ENCODE data around the gene M6PR.

Gene M6PR

GRCh38 chr12:8960176-8960575 lies 10.7 kb upstream of the M6PR start:
- H3K9ac ChIP-seq (ENCODE audit: low read depth, low read length), result no peak overlapping the region
- no peaks in the 10 kb centered on the region for H3K9me3 ChIP-seq (ENCODE audit: control insufficient read depth, insufficient read depth, low read length)
- H3K36me3 ChIP-seq (ENCODE audit: insufficient read depth, low read length), result no peaks in the 10 kb centered on the region
- no peaks in the 10 kb centered on the region for H3K4me1 ChIP-seq (ENCODE audit: insufficient read depth, low read length)

- Histone ChIP-seq H3K9ac (ENCODE audit: low read depth, low read length) (no peak overlapping the region), H3K36me3 (ENCODE audit: insufficient read depth, low read length) (no peaks in the 10 kb centered on the region), H3K4me1 (ENCODE audit: insufficient read depth, low read length) (no peaks in the 10 kb centered on the region), H3K9me3 (ENCODE audit: control insufficient read depth, insufficient read depth, low read length) (no peaks in the 10 kb centered on the region)
These were observed 8.6 kb upstream of the M6PR start for GRCh38 chr12:8958066-8958465.

- Histone ChIP-seq H3K4me1 (ENCODE audit: insufficient read depth, low read length) (no peaks in the 10 kb centered on the region), H3K9me3 (ENCODE audit: control insufficient read depth, insufficient read depth, low read length) (no peaks in the 10 kb centered on the region), H3K36me3 (ENCODE audit: insufficient read depth, low read length) (no peaks in the 10 kb centered on the region), H3K9ac (ENCODE audit: low read depth, low read length) (no peak overlapping the region)
These were observed 8.1 kb upstream of the M6PR start for GRCh38 chr12:8957561-8957960.

- Histone ChIP-seq H3K9ac (ENCODE audit: low read depth, low read length) (no peak overlapping the region), H3K9me3 (ENCODE audit: control insufficient read depth, insufficient read depth, low read length) (no peaks in the 10 kb centered on the region), H3K36me3 (ENCODE audit: insufficient read depth, low read length) (no peaks in the 10 kb centered on the region), H3K4me1 (ENCODE audit: insufficient read depth, low read length) (no peaks in the 10 kb centered on the region)
These were observed 7.3 kb upstream of the M6PR start for GRCh38 chr12:8956772-8957171.

- H3K4me1 ChIP-seq (ENCODE audit: insufficient read depth, low read length), result no peaks in the 10 kb centered on the region
- no peaks in the 10 kb centered on the region for H3K9me3 ChIP-seq (ENCODE audit: control insufficient read depth, insufficient read depth, low read length)
- no peaks in the 10 kb centered on the region for H3K36me3 ChIP-seq (ENCODE audit: insufficient read depth, low read length)
- H3K9ac ChIP-seq (ENCODE audit: low read depth, low read length), result no peak overlapping the region
These were observed 6.6 kb upstream of the M6PR start for GRCh38 chr12:8956073-8956472.

- H3K9me3 ChIP-seq (ENCODE audit: control insufficient read depth, insufficient read depth, low read length), result no peaks in the 10 kb centered on the region
- no peaks in the 10 kb centered on the region for H3K36me3 ChIP-seq (ENCODE audit: insufficient read depth, low read length)
- no peak overlapping the region for H3K9ac ChIP-seq (ENCODE audit: low read depth, low read length)
- no peaks in the 10 kb centered on the region for H3K4me1 ChIP-seq (ENCODE audit: insufficient read depth, low read length)
These were observed 4.4 kb upstream of the M6PR start for GRCh38 chr12:8953773-8954402.

GRCh38 chr12:8951744-8952143 lies 2.3 kb upstream of the M6PR start:
- Histone ChIP-seq H3K9me3 (ENCODE audit: control insufficient read depth, insufficient read depth, low read length) (no peaks in the 10 kb centered on the region), H3K4me1 (ENCODE audit: insufficient read depth, low read length) (no peaks in the 10 kb centered on the region), H3K9ac (ENCODE audit: low read depth, low read length) (no peak overlapping the region), H3K36me3 (ENCODE audit: insufficient read depth, low read length) (no peaks in the 10 kb centered on the region; the same call in 1 of the 2 replicates)

- Histone ChIP-seq H3K9ac (ENCODE audit: low read depth, low read length) (peak overlapping the region; percentile 90), H3K36me3 (ENCODE audit: insufficient read depth, low read length) (peaks cover 2% of the 10 kb centered on the region; the same call in 1 of the 2 replicates), H3K9me3 (ENCODE audit: control insufficient read depth, insufficient read depth, low read length) (no peaks in the 10 kb centered on the region), H3K4me1 (ENCODE audit: insufficient read depth, low read length) (no peaks in the 10 kb centered on the region)
These were observed 1.4 kb upstream of the M6PR start for GRCh38 chr12:8950702-8951478.

- no peaks in the 10 kb centered on the region for H3K9me3 ChIP-seq (ENCODE audit: control insufficient read depth, insufficient read depth, low read length)
- H3K36me3 ChIP-seq (ENCODE audit: insufficient read depth, low read length), result peaks cover 9% of the 10 kb centered on the region
- no peaks in the 10 kb centered on the region for H3K4me1 ChIP-seq (ENCODE audit: insufficient read depth, low read length)
- peak overlapping the region; percentile 90 for H3K9ac ChIP-seq (ENCODE audit: low read depth, low read length)
These were observed 729 bp upstream of the M6PR start for GRCh38 chr12:8950221-8950527.

GRCh38 chr12:8948701-8949341 lies 624 bp downstream of the M6PR start:
- no peaks in the 10 kb centered on the region for H3K4me1 ChIP-seq (ENCODE audit: insufficient read depth, low read length)
- H3K9ac ChIP-seq (ENCODE audit: low read depth, low read length), result peak overlapping the region; percentile 90
- H3K9me3 ChIP-seq (ENCODE audit: control insufficient read depth, insufficient read depth, low read length), result no peaks in the 10 kb centered on the region
- peaks cover 11% of the 10 kb centered on the region for H3K36me3 ChIP-seq (ENCODE audit: insufficient read depth, low read length)

- Histone ChIP-seq H3K9ac (ENCODE audit: low read depth, low read length) (no peak overlapping the region), H3K9me3 (ENCODE audit: control insufficient read depth, insufficient read depth, low read length) (no peaks in the 10 kb centered on the region), H3K4me1 (ENCODE audit: insufficient read depth, low read length) (no peaks in the 10 kb centered on the region), H3K36me3 (ENCODE audit: insufficient read depth, low read length) (peaks cover 18% of the 10 kb centered on the region)
These were observed 1.7 kb downstream of the M6PR start for GRCh38 chr12:8947737-8948136.

GRCh38 chr12:8946733-8947132 lies 2.7 kb downstream of the M6PR start:
- Histone ChIP-seq H3K36me3 (ENCODE audit: insufficient read depth, low read length) (peaks cover 27% of the 10 kb centered on the region), H3K4me1 (ENCODE audit: insufficient read depth, low read length) (no peaks in the 10 kb centered on the region), H3K9me3 (ENCODE audit: control insufficient read depth, insufficient read depth, low read length) (no peaks in the 10 kb centered on the region), H3K9ac (ENCODE audit: low read depth, low read length) (no peak overlapping the region)

GRCh38 chr12:8943565-8944186 lies 5.8 kb downstream of the M6PR start:
- Histone ChIP-seq H3K9me3 (ENCODE audit: control insufficient read depth, insufficient read depth, low read length) (no peaks in the 10 kb centered on the region), H3K9ac (ENCODE audit: low read depth, low read length) (no peak overlapping the region), H3K4me1 (ENCODE audit: insufficient read depth, low read length) (no peaks in the 10 kb centered on the region), H3K36me3 (ENCODE audit: insufficient read depth, low read length) (peaks cover 29% of the 10 kb centered on the region)

GRCh38 chr12:8941691-8942478 lies 7.6 kb downstream of the M6PR start:
- Histone ChIP-seq H3K36me3 (ENCODE audit: insufficient read depth, low read length) (peaks cover 44% of the 10 kb centered on the region), H3K9ac (ENCODE audit: low read depth, low read length) (no peak overlapping the region), H3K9me3 (ENCODE audit: control insufficient read depth, insufficient read depth, low read length) (no peaks in the 10 kb centered on the region), H3K4me1 (ENCODE audit: insufficient read depth, low read length) (no peaks in the 10 kb centered on the region)

Data from ES-I3 (cell line).